DMS 273 (cell line): ENCODE measurements around the gene RELN.
"Not testable (repeated sequence)": the region's sequence is repeated elsewhere in the genome, so short reads cannot be mapped to it uniquely, and the experiment has no call there.

Source experiments
- DNase-seq: peaks from one replicate; lab custom pipeline; 2025; ENCODE audit not compliant: unreplicated experiment; lab: John Stamatoyannopoulos, UW

RELN gene

GRCh38 chr7:103856929-103857328 is 132.5 kb downstream of the RELN start:
- peak; percentile 72 for DNase-seq

DNA sequence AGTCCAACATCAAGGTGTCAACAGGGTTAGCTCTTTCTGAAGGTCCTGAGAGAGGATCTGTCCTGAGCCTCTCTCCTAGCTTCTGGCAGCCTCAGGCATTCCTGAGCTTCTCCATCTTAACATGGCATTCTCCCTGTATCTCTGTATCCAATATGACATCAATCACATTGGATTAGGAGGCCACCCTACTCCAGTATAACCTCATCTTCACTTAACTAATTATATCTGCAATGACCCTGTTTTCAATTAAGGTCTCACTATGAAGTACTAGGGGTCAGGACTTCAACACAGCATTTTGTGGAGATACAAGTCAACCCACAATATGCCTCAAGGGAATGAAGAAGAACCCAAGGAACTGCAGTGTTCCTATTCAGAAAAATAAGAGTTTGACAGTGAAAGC is 133.8 kb downstream of the RELN start:
- DNase-seq, result no peak

DNA sequence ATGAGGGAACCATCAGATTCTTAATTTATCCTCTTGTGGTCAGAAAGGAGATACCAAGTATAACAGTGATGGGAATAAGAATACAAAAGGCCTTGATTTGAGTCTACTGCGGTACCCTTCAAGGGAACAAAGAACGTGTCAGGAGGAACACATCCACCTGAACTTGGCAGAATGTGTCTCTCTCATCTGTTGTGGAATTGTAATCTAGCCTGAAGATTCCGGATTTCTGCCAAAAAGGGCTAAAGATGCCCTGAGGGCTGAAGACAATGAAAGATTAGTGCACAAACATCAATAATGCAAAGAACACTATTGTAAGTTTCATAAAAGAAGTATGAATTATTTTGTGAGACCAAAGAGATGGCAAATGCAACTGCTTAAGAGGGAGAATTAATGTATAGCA is 134.8 kb downstream of the RELN start:
- DNase-seq, result no peak

DNA sequence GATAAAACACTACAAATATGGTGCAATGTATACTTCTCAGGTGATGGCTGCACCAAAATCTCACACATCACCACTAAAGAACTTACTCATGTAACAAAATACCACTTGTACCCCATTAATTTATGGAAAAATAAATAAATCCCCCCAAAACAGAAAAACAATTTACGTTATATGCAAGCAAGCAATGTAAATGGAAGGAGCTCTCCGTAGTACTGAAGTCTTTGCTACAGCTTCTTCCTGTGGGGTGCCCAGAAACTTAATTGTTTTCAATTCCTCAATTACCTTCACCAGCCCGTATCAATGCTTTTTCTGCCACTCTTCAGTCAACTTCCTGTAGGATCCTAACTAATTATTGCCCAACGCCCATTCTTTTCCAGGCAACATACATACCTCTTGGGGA is 138.1 kb downstream of the RELN start:
- peak; percentile 23 for DNase-seq

GRCh38 chr7:103843689-103844480 is 145.6 kb downstream of the RELN start:
- DNase-seq, result no peak

- DNase-seq, result no peak
Measured at GRCh38 chr7:103833401-103833800, 156.1 kb downstream of the RELN start.

- no peak for DNase-seq
Measured at GRCh38 chr7:103832438-103832837, 157.0 kb downstream of the RELN start.

DNA sequence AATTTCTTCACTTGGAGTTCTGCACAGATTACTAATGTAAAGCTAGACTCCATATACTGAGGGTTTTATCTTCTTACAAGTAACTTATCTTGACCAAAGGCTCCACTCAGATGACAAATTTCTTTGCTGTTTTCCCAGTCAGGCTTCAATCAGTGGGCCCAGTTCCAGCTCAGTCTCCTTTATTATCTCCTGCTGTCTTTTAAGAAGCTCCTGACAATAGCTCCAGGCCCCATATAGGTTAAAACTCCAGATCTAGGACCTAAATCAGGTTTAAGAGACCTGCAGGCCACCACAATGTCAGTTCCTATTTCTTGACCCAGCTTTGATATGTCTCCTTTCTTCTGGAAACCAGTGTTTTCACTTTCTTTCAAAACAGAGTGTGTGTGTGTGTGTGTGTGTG is 165.2 kb downstream of the RELN start:
- no peak for DNase-seq

- DNase-seq, result no peak
Measured at GRCh38 chr7:103823084-103823483, 166.4 kb downstream of the RELN start.

DNA sequence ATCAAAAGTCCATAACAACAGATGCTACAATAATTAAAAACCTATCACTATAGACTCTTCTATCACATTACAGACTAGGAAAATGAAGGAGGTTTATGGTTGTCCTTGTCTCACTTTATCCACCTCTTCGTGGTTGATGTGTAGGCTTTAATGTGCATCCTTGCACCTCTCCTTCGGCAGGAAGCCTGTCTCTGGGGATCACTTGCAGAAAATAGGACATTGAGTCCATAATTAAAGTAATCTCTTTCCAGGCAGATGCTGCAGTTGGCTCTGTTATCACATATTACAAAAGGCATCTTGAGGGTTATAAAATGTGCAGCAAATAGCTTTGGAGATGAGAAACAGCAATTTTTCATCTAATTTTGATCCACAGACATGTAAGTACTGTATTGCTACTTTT is 168.4 kb downstream of the RELN start:
- DNase-seq, result peak; percentile 20

DNA sequence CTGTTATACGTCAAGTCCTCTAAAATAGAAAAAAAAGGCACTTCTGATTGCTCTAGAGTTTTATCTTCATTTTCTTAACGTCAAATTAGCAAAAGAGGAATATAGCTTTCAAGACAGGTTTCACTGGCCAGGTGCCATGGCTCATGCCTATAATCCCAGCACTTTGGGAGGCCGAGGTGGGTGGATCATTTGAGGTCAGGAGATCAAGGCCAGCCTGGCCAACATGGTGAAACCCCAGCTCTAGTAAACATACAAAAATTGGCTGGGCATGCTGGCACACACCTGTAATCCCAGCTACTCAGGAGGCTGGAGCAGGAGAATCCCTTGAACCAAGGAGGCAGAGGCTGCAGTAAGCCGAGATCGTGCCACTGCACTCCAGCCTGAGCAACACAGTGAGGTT is 173.5 kb downstream of the RELN start:
- not testable (repeated sequence) for DNase-seq

GRCh38 chr7:103813970-103814369 is 175.5 kb downstream of the RELN start:
- DNase-seq, result no peak

DNA sequence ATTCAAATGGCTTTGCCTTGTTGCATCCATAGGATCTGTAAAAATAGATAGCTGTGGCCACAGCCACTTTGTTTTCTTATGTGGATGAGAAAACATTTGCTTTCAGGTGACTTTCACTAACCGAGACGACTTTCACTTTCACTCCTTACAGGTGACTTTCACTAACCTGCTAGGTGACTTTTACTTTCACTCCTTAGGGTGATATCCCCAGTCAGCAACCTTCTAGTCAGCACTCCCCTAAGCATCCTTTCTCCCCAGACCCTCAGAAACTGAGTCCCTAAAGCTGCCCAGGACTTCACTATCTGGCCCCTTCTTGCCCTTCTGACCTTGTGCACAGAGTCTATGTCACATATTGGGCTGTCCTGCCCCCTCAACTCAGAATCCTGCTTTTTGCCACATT is 177.5 kb downstream of the RELN start:
- DNase-seq, result no peak

- DNase-seq, result peak; percentile 33
Measured at GRCh38 chr7:103811290-103811689, 178.2 kb downstream of the RELN start.

DNA sequence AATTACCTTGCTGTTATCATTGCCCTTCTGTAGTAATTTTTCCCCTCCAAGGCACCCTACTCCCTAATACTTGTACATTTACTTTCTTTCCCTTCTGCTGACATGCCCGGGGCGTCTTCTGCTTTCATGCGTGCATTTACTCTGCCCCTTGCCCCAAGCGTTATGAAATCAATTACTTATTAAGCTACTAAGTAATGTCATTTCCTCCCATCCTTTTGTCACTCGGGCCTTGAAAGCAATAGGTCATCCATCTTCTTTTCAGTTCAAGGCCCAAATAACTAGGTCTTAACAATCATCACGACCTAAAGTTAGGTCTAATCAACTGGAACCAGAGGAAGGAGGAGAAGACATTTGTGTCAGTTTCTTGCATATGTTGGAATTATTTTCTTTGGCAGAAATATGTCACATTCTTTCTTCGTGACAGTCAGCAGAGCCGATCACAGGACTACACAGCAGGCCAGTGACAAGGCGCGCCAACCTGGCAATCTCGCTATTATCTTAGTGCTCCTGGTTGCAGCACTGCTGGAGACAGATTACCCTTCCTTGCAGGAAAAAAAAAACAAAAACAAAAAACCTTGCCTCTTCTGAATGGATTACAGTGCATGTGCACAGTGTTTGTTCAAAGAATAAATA is 179.2 kb downstream of the RELN start:
- no peak for DNase-seq

DNA sequence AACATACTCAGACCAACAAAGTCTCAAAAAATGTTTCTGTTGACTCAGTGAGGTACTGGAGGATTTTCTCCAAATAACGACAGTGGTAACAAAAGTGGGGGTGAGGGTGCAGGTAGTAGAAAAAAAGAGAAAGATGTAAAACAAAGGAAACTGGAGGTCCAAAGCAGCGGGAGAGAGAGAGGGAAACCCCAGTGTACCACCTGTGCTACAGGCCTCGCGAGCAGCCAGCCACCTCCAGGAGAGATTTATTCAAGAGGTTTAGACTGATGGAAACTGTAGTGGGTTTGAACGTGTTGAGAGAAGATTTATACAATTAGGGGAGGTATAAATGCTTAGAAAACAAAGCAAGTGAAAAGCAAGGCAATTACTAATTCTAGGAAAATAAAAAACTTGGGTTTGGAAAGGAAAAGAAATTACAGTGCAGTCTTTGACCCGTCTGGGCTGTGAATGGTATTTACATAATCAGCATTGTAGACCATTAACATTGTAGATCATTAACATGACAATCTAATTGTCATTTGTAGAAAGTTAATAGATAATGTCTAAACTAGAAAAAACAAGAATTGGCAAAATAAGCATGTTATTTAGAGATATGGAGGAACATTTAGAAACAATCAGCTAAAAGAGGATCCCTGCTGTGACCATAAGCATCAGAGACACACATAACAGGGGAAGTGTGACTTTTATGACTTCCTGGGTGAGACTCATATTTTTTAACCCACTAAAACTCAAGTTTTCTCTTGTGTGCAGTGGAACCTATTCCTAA is 180.0 kb downstream of the RELN start:
- no peak for DNase-seq

GRCh38 chr7:103805346-103805745 is 184.1 kb downstream of the RELN start:
- DNase-seq, result no peak

DNA sequence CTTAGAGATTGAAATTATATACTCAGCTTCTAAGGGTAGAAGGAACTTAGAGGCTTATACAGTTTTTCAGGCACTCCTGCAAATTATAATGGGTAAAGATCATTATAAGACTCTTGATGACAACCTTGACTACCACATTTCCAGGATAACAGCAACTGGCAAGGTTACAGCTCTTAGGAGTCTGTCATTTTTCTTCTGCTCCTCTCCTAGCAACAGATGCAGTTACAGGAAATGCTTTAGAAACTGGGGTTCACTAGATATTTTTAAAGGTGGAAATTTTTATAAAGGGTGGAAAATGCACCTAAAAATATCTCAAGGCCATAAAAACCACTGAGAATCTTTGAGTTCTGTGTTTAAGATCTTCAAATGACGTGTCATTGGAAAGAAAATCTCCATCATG is 185.8 kb downstream of the RELN start:
- no peak for DNase-seq

DNA sequence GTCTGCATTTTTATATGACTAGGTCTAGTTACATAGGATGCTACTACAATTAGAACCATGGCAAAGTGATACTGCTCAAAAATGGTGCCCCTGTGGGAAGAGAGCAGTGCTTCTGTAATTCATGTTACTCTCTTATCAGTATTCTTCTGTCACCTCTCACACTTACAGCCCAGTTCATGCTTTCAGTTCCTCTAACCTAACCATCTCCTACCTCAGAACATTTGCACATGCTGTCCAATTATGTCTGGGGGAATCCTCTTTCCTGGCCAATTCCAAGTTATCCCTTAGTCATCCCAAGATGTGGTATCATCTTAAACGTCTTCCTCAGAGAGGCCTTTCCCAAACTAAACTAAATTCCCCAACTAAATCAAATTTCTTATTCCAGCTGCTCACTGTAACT is 190.2 kb downstream of the RELN start:
- DNase-seq, result no peak

- DNase-seq, result no peak
Measured at GRCh38 chr7:103797647-103798307, 191.7 kb downstream of the RELN start.

GRCh38 chr7:103796327-103796962 is 193.0 kb downstream of the RELN start:
- DNase-seq, result no peak
